Parathyroid adenoma (tissue), 2 donors: ENCODE results near the gene HJV.

Experiments
- H2AFZ ChIP-seq: fragments of 300-600 bp; sonication (generic); one replicate; pipeline ENCODE4 v1.7.0; 2017; ENCODE audit warnings: antibody characterized with exemption, mild to moderate bottlenecking
- H3K27ac ChIP-seq: fragments of 300-600 bp; sonication (generic); one replicate; pipeline ENCODE4 v1.7.0; 2017
- H3K27me3 ChIP-seq: fragments of 300-600 bp; sonication (generic); one replicate; pipeline ENCODE4 v1.7.0; 2017; ENCODE audit warnings: low read length; ENCODE audit not compliant: control insufficient read depth, insufficient read depth
- H3K36me3 ChIP-seq: fragments of 300-600 bp; sonication (generic); one replicate; pipeline ENCODE4 v1.7.0; 2017; ENCODE audit warnings: low read length; ENCODE audit not compliant: control insufficient read depth, insufficient read depth
- H3K4me1 ChIP-seq: fragments of 300-600 bp; sonication (generic); one replicate; pipeline ENCODE4 v1.7.0; 2017; ENCODE audit warnings: control low read depth
- H3K4me2 ChIP-seq: fragments of 300-600 bp; sonication (generic); one replicate; pipeline ENCODE4 v1.7.0; 2017; ENCODE audit warnings: low read length
- H3K4me3 ChIP-seq: fragments of 300-600 bp; sonication (generic); one replicate; pipeline ENCODE4 v1.7.0; 2017; ENCODE audit warnings: low read depth, low read length
- H3K79me2 ChIP-seq: fragments of 300-600 bp; sonication (generic); one replicate; pipeline ENCODE4 v1.7.0; 2017; ENCODE audit warnings: control low read depth
- H3K9ac ChIP-seq: fragments of 300-600 bp; sonication (generic); one replicate; pipeline ENCODE4 v1.7.0; 2017; ENCODE audit warnings: mild to moderate bottlenecking
- H3K9me3 ChIP-seq: fragments of 300-600 bp; sonication (generic); one replicate; pipeline ENCODE4 v1.7.0; 2017; ENCODE audit warnings: low read length; ENCODE audit not compliant: control insufficient read depth
- CTCF ChIP-seq: fragments of 300-600 bp; sonication (generic); IDR thresholded peaks from one replicate; pipeline ENCODE4 v1.7.0; 2017; ENCODE audit warnings: antibody characterized with exemption, mild to moderate bottlenecking
- donor health status: primary hyperparathyroidism.

Gene HJV

DNA sequence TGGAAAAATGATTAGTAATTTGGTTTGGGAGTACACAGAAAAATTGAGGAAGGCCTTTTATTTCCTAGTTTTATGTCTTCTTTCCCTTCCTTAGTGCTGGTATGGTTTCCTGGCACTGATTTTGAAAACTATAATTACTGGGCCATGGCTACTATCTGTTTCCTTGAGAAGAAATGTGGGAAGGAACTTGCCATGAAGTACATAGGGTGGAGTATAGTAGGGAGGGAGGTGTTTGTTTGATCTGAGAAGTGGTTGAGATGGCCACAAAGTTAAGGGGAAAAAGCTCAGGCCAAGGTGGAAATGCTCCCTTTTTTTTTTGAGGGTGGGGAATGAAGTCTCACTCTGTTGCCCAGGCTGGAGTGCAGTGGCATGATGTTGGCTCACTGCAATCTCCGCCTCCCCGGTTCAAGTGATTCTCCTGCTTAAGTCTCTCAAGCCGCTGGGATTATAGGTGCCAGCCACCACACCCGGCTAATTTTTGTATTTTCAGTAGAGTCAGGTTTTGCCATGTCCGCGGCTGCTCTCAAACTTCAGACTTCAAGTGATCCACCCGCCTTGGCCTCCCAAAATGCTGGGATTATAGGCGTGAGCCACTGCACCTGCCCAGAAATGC is 11.3 kb downstream of the HJV start:
- peaks cover 3% of the 10 kb centered on the region for H3K79me2 ChIP-seq
- H3K9ac ChIP-seq = no peak overlapping the region
- H3K27me3 ChIP-seq = no peaks in the 10 kb centered on the region
- no peak for TF ChIP-seq CTCF
- H3K4me2 ChIP-seq = no peak overlapping the region
- H3K9me3 ChIP-seq = no peaks in the 10 kb centered on the region
- no peaks in the 10 kb centered on the region for H3K4me1 ChIP-seq
- no peaks in the 10 kb centered on the region for H3K36me3 ChIP-seq
- no peak overlapping the region for H2AFZ ChIP-seq
- H3K4me3 ChIP-seq = no peak overlapping the region
- H3K27ac ChIP-seq = peak overlapping the region; percentile 36

GRCh38 chr1:146007489-146008133 is 13.9 kb downstream of the HJV start:
- H3K4me2 ChIP-seq = no peak overlapping the region
- H3K4me3 ChIP-seq = peak overlapping the region; percentile 18
- H3K27ac ChIP-seq = peak overlapping the region; percentile 81

GRCh38 chr1:146001709-146002108 is 19.8 kb downstream of the HJV start:
- Histone ChIP-seq H3K27me3 (no peaks in the 10 kb centered on the region), H3K36me3 (no peaks in the 10 kb centered on the region), H3K27ac (peak overlapping the region; percentile 4), H3K9ac (no peak overlapping the region), H3K4me3 (no peak overlapping the region), H2AFZ (no peak overlapping the region), H3K4me2 (no peak overlapping the region), H3K4me1 (peaks cover 12% of the 10 kb centered on the region), H3K9me3 (no peaks in the 10 kb centered on the region), H3K79me2 (peaks cover 6% of the 10 kb centered on the region)
- no peak for TF ChIP-seq CTCF

More at GRCh38 chr1:146007489-146008133, 13.9 kb downstream of the HJV start:
- H3K9ac ChIP-seq = no peak overlapping the region
- H3K36me3 ChIP-seq = no peaks in the 10 kb centered on the region
- peaks cover 3% of the 10 kb centered on the region for H3K79me2 ChIP-seq
- H2AFZ ChIP-seq = no peak overlapping the region
- no peaks in the 10 kb centered on the region for H3K4me1 ChIP-seq
- no peaks in the 10 kb centered on the region for H3K27me3 ChIP-seq
- H3K9me3 ChIP-seq = no peaks in the 10 kb centered on the region
- TF ChIP-seq CTCF = no peak

GRCh38 chr1:145999321-146000024 is 22.1 kb downstream of the HJV start:
- Histone ChIP-seq H2AFZ (peak overlapping the region; percentile 35), H3K4me1 (peaks cover 12% of the 10 kb centered on the region), H3K4me2 (peak overlapping the region; percentile 96), H3K36me3 (peaks cover 18% of the 10 kb centered on the region), H3K9ac (no peak overlapping the region), H3K79me2 (peaks cover 24% of the 10 kb centered on the region), H3K4me3 (peak overlapping the region; percentile 100), H3K9me3 (peaks cover 9% of the 10 kb centered on the region), H3K27ac (peak overlapping the region; percentile 100), H3K27me3 (no peaks in the 10 kb centered on the region)
- TF ChIP-seq CTCF = no peak
